PFSK-1 (cell line): ENCODE results near the gene GLI2.

Experiments used
- FOXP2 ChIP-seq: optimal IDR thresholded peaks from 2 replicates; pipeline ENCODE3; 2011; ENCODE audit warnings: borderline replicate concordance, control low read depth, inconsistent platforms; ENCODE audit not compliant: insufficient read depth; ENCODE audit errors: extremely low read length, extremely low read depth
- POLR2AphosphoS5 ChIP-seq: IDR thresholded peaks from 2 replicates; pipeline ENCODE4 v1.6.1; 2012; ENCODE audit warnings: low read depth, mild to moderate bottlenecking, control low read depth, low read length, moderate library complexity
- SIN3A ChIP-seq: IDR thresholded peaks from 2 replicates; pipeline ENCODE4 v1.6.1; 2012; ENCODE audit warnings: mild to moderate bottlenecking, low read length, moderate library complexity, borderline replicate concordance; ENCODE audit not compliant: insufficient read depth
- TAF1 ChIP-seq: IDR thresholded peaks from 2 replicates; pipeline ENCODE4 v1.6.1; 2012; ENCODE audit warnings: low read length, control low read depth, borderline replicate concordance; ENCODE audit not compliant: insufficient read depth
- TF ChIP-seq, protein P1 (sequence below), 2 experiments: IDR thresholded peaks; 2 replicates each; pipeline versions ENCODE4 v1.6.1 to v1.8.0; 2011 to 2012; ENCODE audit warnings: low read depth in 2 of 2, low read length in 2 of 2, control low read depth in 1 of 2, inconsistent platforms in 1 of 2, mild to moderate bottlenecking in 1 of 2, moderate library complexity in 1 of 2; ENCODE audit not compliant: insufficient read depth in 1 of 2

Gene GLI2

GRCh38 chr2:120768112-120769048 lies 32.7 kb downstream of the GLI2 start:
- TF ChIP-seq, protein P1, sequence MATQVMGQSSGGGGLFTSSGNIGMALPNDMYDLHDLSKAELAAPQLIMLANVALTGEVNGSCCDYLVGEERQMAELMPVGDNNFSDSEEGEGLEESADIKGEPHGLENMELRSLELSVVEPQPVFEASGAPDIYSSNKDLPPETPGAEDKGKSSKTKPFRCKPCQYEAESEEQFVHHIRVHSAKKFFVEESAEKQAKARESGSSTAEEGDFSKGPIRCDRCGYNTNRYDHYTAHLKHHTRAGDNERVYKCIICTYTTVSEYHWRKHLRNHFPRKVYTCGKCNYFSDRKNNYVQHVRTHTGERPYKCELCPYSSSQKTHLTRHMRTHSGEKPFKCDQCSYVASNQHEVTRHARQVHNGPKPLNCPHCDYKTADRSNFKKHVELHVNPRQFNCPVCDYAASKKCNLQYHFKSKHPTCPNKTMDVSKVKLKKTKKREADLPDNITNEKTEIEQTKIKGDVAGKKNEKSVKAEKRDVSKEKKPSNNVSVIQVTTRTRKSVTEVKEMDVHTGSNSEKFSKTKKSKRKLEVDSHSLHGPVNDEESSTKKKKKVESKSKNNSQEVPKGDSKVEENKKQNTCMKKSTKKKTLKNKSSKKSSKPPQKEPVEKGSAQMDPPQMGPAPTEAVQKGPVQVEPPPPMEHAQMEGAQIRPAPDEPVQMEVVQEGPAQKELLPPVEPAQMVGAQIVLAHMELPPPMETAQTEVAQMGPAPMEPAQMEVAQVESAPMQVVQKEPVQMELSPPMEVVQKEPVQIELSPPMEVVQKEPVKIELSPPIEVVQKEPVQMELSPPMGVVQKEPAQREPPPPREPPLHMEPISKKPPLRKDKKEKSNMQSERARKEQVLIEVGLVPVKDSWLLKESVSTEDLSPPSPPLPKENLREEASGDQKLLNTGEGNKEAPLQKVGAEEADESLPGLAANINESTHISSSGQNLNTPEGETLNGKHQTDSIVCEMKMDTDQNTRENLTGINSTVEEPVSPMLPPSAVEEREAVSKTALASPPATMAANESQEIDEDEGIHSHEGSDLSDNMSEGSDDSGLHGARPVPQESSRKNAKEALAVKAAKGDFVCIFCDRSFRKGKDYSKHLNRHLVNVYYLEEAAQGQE (IDR thresholded peaks at IDR 0.05; ENCODE audit: insufficient read depth in 1 of 2, low read depth in 2 of 2, low read length in 2 of 2) = no peak
- TF ChIP-seq TAF1 (no peak), FOXP2 (no peak), POLR2AphosphoS5 (no peak), SIN3A (no peak)

DNA sequence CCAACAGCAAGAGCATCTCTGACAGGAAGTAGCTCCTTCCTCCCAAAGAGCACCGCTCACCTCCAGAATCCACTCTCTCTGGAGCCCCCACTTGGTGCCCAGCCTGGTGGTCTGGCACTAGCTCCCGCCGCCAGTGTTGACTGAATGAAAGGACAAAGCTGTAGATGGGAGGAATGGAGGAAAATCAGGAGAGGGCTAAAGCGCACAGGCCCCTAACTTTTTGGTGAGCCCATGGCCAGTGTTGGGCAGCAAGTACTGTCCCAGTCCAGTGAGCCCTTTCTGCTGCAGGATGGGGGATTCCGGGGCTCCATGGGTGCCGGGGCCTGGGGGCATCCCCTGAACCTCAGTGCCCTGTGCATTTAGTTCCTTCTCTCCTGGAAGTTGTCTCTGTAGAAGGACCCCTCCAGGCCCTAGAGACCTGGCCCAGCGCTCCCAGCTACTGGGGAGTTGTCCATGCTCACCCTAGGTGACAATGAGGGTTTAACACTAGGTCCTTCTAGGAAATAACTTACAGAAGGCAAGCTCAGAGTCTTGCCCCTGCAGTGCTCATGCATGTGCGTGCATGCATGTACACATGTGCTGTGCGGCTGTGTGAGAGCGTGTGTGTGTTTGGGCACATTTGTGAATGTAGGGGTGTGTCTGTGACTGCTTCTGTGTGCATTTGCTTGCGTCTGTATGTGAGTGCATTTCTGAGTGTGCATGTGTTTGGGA lies 33.6 kb downstream of the GLI2 start:
- no peak for TF ChIP-seq FOXP2
- no peak for TF ChIP-seq SIN3A
- TF ChIP-seq, protein P1 (IDR thresholded peaks at IDR 0.05; ENCODE audit: insufficient read depth in 1 of 2, low read depth in 2 of 2, low read length in 2 of 2) = no peak

- TF ChIP-seq SIN3A (no peak), TAF1 (no peak), FOXP2 (no peak), POLR2AphosphoS5 (no peak)
- TF ChIP-seq, protein P1 (IDR thresholded peaks at IDR 0.05; ENCODE audit: insufficient read depth in 1 of 2, low read depth in 2 of 2, low read length in 2 of 2) = no peak
These were observed 34.1 kb downstream of the GLI2 start for GRCh38 chr2:120769787-120770120.

- TF ChIP-seq, protein P1 (IDR thresholded peaks at IDR 0.05; ENCODE audit: insufficient read depth in 1 of 2, low read depth in 2 of 2, low read length in 2 of 2) = no peak
- no peak for TF ChIP-seq FOXP2
- TF ChIP-seq POLR2AphosphoS5 = no peak
- TF ChIP-seq SIN3A = no peak
- no peak for TF ChIP-seq TAF1
These were observed 34.5 kb downstream of the GLI2 start for GRCh38 chr2:120770176-120770575.
